HG02938 (cell line): ENCODE measurements around the gene TNPO3.

Source experiments
- ATAC-seq: cut with Tn5 transposase; IDR thresholded peaks from one replicate; pipeline ENCODE4 v1.9.1; 2021; ENCODE audit warnings: mild to moderate bottlenecking, moderate library complexity; ENCODE audit not compliant: unreplicated experiment

TNPO3 gene

DNA sequence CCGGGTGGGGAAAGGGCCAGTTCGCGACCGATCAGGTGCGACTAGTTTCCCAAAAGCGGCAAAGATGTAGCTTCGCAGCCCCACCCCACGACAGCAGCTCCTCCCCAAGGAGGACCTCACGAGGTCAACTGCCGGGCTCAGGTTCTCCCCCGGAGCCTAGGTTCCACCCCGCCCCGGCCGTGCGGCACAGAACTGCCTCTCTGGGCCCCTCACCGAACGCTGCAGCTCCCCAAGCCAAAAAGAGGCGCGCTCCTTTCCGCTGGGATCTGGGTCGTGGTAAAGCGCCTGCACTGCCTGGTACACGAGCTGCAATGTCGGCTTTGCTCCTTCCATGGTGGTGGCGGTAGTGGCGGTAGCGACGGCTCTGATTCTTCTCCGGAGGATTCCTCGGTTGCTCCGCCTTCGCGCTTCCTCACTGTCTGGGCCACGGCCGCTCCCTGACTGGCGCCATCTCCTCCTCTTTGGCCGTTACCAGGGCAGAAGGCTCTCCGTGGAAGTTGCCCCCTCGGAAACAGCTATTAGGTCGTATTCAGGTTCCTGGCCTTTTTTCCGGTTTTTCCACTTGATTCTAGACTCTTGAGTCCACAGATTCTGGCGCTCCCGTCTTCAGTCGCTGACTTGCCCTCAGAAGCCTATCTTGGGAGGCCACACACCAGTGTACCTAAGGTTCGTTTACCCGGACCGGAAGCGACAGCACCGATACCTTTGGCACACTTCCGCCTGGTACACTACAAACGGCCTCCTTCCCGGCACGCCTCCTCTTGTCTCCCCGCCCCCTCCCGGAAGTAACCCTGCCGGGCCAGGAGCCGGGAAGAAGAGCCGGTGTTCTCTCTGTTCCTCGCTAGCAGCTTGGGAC, at the start of gene TNPO3:
Gene TNPO3 (minus strand): TSS at position 674 of the 856 bp plus-strand sequence. CDS start 341 bp downstream, at position 333.
- peak; percentile 75 for ATAC-seq

DNA sequence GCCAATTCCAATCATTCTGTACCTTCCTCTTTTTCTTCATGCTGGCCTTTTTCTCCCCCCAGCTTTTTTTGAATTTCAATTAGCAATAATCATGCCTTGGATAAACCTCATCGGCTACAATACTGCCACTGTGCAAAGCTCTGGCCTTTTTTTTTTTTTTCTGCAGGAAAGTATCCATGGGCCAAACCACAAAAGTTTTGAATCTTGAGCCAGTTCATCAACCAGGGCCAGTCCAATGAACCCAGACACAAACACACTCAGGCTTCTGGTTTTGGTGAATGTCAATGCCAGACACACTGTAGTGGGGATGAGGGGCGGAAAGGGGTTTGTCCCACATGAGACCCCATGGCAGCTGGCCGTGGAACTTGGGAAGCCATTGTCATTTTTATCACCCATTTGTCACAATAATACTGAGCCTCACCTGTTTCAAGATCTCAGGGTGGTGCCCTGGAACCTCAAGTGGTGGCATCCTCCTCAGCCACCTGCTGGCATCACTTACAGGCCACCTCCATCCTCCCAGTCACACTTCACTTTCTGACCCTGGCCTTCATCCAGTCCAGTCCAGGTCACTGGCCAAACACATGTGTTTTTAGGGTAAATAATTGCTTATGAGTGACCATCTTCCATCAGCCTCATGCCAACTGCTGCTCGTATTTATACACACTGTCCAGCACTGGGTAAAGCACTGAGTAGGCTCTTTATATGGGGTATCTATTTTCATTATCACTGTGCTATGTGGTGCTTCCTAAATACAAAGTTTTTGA, 48.8 kb upstream of the TNPO3 start:
- no peak for ATAC-seq

DNA sequence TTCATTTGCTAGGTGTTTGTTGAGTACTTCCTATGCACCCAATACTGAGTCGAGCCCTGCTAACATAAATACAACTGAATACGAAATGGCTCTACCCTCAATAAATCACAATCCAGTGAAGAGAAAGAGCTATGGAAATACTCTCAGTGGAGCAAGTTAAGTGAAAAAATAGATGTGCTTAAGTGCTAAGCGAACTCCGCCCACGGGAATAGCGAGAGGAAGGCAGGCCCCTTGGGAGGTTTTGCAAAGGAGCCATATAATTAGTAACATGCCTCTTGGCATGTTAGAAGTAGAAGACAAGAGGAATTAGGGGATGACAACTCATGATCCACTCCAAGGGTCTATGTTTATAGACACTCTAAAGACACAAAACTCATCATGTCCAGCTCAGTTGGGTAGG, 46.8 kb upstream of the TNPO3 start:
- no peak for ATAC-seq

DNA sequence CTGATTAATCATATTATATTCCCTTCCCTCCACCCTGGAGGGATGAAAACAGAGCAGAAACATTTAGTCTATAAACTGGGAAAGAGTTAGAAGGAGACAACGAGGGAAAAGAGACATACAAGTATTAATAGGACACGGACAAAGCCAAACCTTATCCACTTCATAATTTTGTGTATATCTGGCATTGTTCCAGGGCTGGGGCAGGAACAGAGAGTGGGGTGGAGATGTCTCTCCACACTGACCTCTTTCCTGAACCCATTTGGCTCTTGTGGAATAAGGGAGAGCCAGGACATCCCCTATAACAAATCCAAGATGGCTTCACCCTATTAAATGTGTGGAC, 45.9 kb upstream of the TNPO3 start:
- no peak for ATAC-seq

DNA sequence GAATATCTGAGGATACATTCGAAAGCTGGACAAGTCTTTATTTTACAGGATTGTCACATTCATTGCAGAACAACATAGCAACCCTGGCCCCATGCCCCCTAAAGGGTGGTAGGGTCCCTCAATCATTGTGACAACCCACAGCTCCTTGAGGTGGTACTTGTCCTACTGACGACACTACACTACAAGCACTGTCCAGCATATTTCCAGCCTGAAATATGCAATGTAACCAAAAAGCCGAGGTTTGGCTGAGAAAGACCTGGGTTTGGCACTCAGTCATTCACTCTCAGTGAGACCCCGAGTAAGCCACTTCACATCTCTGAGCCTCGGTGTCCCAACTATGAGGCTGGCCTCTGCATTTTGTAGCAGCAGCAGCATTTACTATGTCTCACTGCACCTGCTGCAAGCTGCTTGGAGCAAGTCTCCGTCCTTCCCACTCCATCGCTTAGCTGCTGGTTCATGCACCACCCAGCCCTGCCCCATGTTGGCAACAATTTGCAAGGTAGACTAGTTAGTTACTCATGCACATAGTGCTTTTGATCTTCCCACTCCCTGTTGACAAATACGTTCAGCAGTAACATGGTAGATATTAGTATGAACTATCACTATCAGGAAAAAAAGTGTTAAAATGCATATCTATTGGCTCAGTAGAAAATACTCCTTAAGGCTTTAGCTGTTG, 43.6 kb upstream of the TNPO3 start:
- ATAC-seq = no peak

DNA sequence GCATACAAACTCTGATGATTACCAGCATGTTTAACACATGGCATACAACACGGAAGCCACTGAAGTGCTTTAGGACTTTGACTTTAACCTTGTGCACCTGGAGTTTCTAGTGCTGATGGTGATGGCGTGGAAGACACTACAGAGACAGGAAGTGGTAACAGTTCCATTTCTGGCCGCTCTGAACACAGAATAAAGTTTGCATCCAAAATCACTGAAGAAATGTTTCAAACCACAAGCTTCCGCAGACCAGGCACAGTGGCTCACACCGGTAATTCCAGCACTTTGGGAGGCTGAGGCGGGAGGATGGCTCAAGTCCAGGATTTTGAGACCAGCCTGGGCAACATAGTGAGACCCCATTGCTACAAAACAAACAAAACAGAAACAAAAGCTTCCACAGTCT, 40.3 kb upstream of the TNPO3 start:
- peak; percentile 80 for ATAC-seq

DNA sequence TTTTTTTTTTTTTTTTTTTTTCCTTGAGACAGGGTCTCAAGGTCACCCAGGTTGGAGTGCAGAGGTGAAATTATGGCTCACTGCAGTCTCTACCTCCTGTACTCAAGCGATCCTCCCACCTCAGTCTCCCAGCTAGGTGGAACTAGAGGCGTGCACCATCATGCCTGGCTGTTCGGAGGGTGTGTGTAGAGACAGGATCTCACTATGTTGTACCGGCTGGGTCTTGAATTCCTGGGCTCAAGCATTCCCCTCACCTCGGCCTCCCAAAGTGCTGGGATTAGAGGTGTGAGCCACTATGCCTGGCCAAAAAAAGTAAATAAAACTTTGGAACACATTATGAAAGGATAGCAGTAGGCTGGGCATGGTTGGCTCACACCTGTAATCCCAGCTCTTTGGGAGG, 39.6 kb upstream of the TNPO3 start:
- no peak for ATAC-seq

DNA sequence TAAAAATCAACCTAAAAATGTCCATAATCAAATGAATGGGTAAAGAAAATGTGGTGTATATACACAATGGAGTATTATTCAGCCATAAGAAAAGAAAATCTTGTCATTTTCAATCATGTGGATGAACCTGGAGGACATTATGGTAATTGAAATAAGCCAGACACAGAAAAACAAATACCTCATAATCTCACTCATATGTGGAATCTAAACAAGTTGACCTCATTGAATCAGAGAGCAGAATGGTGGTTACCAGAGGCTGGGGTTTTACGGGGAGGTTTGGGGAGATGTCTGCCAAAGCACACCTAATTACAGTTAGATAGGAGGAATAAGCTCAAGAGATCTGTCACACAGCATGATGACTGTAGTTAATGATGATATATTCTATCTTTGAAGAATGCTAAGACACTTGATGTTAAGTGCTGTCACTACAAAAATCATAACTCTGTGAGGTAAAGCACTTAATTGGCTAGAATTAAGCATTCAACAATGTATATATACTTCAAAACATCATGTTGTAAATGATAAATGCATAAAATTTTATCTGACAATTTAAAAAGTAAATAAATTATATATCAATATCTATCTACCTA, 39.1 kb upstream of the TNPO3 start:
- ATAC-seq = no peak

DNA sequence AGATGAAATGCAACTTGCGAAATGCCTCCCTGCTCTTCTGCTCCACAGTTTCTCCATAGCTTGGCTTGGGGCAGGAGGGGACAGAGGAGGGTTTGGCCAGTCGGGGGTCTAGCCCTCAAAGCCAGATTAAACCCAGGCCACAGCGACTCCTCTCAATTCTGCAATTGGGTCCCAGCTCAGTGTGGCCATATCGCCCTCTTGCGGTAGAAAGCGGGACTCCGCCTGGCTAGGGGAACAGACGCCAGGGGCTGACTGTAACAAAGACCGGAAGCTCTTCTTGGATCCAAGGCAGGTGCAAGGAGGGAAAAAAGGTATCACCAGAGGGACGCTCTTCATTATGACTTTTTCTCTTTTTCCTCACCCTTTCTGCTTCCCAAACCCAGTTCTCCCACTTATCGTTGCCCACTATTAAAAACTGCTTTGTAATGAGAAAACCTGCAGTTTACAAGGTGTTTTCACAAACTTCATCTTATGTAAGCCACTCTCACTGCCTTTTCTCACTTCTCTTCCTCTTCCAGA, 36.6 kb upstream of the TNPO3 start:
- no peak for ATAC-seq

DNA sequence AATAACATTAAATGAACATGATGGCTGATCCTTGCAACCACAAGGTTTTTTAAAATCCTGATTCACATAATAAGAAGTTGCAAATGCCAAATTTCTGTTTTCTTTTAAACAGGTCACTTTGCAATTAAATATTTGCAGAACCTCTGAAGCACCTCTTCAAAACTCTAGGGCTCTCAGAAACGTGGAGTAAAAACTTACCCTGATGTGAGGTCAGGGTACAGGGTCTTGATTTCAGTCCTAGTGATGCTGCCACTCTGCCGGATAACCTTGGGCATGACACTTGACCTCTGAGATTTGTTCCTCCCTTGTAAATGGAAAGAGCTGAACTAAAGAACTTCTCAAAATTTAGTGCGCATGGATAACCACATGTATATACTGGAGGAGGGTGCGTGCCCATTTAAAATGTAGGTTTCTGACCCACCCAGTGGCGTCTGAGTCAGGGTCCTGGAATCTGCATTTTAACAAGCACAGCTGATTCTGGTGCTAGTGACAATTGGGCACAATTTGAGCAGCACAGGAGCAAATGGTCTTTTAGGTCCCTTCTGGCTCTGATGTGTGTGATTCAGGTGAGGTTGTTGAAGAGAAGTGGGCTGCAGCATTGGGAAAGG, 35.5 kb upstream of the TNPO3 start:
- no peak for ATAC-seq

DNA sequence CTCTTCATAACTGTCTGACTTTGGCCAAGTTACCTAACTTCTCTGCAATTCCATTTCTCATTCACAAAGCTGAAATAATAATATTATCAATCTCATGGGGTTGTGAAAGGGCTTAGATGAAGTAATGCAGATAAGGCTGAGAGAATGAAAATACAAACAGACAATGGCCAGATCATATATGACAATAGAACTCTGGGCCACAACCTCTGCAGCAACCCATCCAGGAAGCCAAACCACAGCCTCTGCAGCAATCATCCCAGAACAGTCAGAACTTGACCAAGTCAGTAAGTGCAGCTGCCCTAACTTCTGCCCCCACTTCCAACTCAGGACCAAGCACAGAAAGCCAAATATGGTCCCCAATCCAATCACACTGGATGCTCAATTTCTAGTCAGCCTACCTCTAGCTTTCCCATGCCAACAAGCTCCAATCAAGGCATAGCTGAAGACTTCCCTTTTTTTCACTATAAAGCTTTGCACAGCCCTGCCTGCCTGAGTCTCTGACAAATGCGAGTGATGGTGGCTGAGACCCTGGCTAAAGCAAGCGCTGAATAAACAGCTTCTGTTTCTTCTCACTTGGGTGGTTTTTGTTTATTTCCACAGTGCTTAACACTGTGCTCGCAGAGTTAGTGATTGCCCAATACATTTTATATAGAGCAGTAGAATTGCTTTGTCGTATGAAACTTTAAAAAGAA, 34.8 kb upstream of the TNPO3 start:
- no peak for ATAC-seq

DNA sequence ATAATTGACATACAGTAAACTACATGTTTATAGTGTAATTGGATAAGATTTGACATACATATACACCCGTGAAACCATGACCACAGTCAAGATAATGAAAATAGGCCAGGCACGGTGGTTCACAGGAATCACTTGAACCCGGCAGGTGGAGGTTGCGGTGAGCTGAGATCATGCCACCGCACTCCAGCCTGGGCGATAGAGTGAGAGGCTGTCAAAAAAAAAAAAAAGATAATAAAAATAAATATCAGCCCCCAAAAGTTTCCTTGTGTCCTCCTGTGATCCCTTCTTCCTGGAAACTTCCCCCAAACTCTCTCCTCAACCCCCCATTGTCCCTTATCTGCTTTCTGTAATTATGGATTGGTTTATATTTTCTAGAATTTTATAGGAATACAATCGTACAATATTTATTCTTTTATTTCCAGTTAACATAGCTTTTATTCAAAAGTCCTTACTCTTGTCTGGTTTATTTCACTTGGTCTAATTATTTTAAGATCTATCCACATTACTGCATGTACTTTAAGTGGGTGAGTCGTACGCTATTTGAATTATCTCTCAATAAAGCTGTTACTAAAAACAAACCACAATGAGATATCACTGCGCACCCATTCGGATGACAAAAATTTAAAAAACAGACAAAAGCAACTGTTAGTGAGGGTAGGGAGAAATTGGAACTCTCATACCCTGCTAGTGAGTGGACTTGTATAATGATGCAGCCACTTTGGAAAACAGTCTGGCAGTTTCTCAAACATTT, 30.1 kb upstream of the TNPO3 start:
- no peak for ATAC-seq

DNA sequence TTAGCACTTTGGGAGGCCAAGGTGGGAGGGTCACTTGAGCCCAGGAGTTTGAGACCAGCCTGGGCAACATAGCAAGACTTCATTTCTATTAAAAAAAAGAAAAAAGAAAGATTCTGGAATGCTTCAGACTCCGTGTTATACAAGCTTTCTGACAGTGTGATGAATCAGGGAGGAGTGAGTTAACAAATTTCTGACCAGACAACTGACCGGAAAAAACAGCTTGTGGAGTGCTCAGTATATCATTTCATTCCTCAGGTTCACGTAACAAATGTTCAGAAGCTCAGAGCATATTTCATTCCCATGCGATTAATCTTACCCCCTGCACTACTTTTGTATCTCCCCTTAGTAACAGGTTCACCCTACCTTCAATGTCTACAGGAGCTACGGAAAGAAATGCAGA, 28.6 kb upstream of the TNPO3 start:
- ATAC-seq = no peak

DNA sequence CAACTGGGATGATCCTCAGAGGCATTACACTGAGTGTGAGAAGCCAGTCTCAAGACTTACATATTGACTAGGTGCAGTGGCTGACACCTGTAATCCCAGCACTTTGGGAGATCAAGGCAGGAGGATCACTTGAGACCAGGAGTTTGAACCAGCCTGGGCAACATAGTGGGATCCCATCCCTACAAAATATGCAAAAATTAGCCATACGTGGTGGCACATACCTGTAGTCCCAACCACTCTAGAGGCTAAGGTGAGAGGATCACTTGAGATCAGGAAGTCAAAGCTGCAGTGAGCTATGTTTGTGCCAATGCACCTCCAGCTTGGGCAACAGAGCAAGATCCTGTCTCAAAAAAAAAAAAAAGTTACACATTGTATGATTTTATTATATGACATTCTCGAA, 23.5 kb upstream of the TNPO3 start:
- ATAC-seq = no peak

DNA sequence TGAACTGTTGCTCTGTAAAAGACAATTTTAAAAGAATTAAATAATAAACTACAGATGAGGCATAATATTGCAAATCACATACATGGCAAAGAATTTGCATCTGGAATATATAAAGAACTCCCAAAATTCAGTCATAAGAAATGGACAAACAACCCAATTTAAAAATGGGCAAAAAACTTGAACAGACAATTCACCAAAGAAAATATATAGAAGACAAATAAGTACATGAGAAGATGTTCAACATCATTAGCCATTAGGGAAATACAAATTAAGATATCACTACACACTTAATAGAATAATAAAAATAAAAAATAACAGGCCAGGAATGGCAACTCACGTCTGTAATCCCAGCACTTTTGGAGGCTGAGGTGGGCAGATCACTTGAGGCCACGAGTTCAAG, 22.0 kb upstream of the TNPO3 start:
- no peak for ATAC-seq

DNA sequence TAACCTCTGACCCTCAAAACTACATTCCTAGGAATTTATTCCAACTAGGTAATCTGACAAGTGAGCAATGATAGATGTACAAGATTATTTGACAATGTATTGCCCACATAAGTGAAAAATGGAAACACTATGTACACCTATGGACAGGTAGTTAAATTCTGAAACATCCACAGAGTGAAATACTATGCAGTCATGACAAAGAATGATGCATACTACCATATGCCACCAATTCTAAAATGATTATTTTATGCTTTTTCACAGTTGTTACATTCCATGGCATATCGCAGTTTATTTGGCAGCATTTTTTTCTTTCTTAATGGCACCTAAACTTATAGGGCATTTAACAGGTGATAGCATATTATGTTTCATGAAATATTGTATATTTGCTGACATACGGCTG, 20.1 kb upstream of the TNPO3 start:
- ATAC-seq = no peak

DNA sequence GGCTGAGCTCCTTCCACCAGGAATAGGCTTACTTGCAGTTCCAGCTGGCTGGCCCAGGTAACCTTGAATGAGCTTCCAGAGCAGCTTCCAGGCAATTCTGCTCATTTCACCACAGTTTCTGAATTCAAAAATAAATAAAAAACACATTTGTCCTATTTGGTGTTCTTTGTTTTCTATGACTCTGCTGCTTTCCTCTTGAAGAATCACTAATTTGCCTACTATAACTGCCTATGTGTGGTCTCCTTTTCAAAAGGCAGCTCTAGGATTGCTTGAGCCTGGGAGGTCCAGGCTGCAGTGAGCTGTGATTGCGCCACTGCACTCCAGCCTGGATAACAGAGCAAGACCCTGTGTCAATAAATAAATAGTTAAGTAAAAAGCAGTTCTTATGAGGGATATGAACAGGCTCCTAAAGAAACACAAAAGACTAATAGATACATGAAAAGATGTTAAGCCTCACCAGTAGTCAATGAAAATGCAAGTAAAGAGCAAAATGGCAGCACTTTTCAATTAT, 19.5 kb upstream of the TNPO3 start:
- no peak for ATAC-seq

DNA sequence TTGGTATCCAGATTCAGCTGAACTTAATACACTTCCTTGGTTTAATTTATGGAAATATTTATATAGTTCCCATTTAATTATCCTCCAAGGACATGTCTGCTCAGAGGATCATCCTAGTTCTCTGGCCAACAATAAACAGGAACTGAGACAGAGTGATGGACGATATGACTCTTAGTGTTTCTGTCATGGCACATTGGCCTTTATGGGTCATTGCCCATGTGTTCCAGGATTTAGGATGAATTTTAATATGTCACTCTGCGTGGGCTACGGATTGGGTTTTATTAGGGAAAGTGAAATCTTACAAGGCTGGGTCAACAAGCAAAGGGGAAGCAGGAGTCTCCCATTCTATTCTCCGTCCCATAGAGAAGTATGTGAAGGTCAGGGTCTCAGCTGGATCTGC, 18.8 kb upstream of the TNPO3 start:
- no peak for ATAC-seq

DNA sequence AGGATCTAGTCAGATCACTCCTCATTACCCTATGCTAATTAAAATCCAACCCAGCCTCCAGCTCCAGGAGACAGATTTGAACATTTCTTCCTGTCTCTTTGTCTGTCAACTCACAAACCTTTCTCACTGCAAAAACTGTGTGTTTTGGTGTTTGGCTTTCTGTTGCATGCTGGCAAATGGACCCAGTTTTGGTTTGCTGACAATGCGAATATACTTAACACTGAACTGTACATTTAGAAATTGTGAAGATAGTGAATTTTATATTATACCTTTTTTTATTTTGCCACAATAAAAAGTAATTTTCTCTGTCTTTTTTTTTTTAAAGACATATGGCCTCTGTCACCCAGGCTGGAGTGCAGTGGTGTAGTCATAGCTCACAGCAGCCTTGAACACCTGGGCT, 18.3 kb upstream of the TNPO3 start:
- ATAC-seq = no peak
